Measurements from ENCODE around the gene TXNDC8. TPM values are rescaled to one million over a fixed set of nuclear protein-coding genes. Genes with fewer than 3 reads are reported as not detected.
A peak's percentile ranks its signal among the peaks of the same experiment; 100 is the strongest.

TXNDC8 gene
- total RNA-seq, 3 donors from 2014 or later = not detected

- H3K27me3 ChIP-seq = no peaks in the 10 kb centered on the region
- no peak overlapping the region for H3K4me3 ChIP-seq
- intact Hi-C loops (cut with DNase I; ENCODE audit: low total_unique reads) = no loop called here
- H3K4me1 ChIP-seq = peaks cover 0 to 5% of the 10 kb centered on the region in 2 donors
- no peak overlapping the region for H3K27ac ChIP-seq
- no peaks in the 10 kb centered on the region for H3K36me3 ChIP-seq
- H3K9me3 ChIP-seq = no peaks in the 10 kb centered on the region
- DNase-seq (ENCODE audit: low spot score in 2 of 2) = no peak
- no peak for TF ChIP-seq POLR2AphosphoS5 (IDR thresholded peaks at IDR 0.05)
- TF ChIP-seq POLR2A (IDR thresholded peaks at IDR 0.05) = no peak
- TF ChIP-seq CTCF (IDR thresholded peaks at IDR 0.05) = no peak
These were observed 79.0 kb downstream of the TXNDC8 start for GRCh38 chr9:110258690-110259091.

GRCh38 chr9:110257956-110258355 lies 79.7 kb downstream of the TXNDC8 start:
- TF ChIP-seq POLR2A (IDR thresholded peaks at IDR 0.05) (no peak), POLR2AphosphoS5 (IDR thresholded peaks at IDR 0.05) (no peak), CTCF (IDR thresholded peaks at IDR 0.05) (no peak)
- H3K27ac ChIP-seq = peak overlapping the region; percentile 91 to 96
- intact Hi-C loops (cut with DNase I; ENCODE audit: low total_unique reads) = no loop called here

GRCh38 chr9:110257097-110257841 lies 80.4 kb downstream of the TXNDC8 start:
- intact Hi-C loops (cut with DNase I; ENCODE audit: low total_unique reads) = no loop called here
- peaks cover 0 to 9% of the 10 kb centered on the region in 2 donors for H3K4me1 ChIP-seq
- no peak for DNase-seq (ENCODE audit: low spot score in 2 of 2)
- no peak for TF ChIP-seq CTCF (IDR thresholded peaks at IDR 0.05)
- TF ChIP-seq POLR2AphosphoS5 (IDR thresholded peaks at IDR 0.05) = no peak
- TF ChIP-seq POLR2A (IDR thresholded peaks at IDR 0.05) = no peak
- H3K4me3 ChIP-seq = peak overlapping the region; percentile 91 to 98 (median 92)
- H3K27me3 ChIP-seq = no peaks in the 10 kb centered on the region
- peak overlapping the region; percentile 91 to 96 for H3K27ac ChIP-seq
- no peaks in the 10 kb centered on the region for H3K9me3 ChIP-seq
- no peaks in the 10 kb centered on the region for H3K36me3 ChIP-seq

More at GRCh38 chr9:110257956-110258355, 79.7 kb downstream of the TXNDC8 start:
- no peak for DNase-seq (ENCODE audit: low spot score in 2 of 2)
- Histone ChIP-seq H3K27me3 (no peaks in the 10 kb centered on the region), H3K9me3 (no peaks in the 10 kb centered on the region), H3K36me3 (no peaks in the 10 kb centered on the region), H3K4me3 (no peak overlapping the region), H3K4me1 (peaks cover 0 to 9% of the 10 kb centered on the region in 2 donors)

DNA sequence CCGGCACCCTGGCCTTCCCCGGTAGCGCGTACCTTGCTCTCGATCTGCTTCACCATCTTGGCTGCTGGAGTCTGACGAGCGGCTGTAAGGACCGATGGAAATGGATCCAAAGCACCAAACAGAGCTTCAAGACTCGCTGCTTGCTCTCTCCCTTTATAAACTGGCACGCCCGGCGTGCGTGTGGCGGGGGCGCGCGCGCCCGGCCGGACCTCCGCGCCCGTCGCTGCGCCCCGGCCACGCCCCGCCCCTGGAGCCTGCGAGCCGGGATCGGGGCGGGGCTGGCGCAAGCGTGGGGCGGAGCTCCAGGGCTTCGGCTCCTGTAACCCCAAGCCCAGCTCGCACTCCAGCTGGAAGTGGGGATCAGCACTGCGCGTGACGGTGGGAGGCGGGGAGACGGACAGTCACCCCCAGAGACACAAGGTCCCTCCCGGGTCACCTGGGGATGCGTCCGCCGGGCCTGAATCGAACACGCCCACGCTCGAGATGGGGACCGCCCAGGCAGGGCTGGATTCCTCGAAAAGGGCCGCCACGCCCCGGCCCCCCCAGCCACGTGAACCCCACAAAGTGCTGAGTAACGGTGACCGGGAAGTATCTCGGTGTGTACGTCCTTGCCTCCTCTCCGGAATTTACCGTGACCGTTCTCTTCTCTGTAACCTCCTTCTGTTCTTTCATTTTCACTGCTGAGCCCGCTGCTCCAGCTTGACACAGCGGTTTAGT lies 81.1 kb downstream of the TXNDC8 start, which contains the start of gene TXN:
TSS of gene TXN (minus strand) at position 128 of the 717 bp plus-strand sequence. CDS start at position 56, 72 bp downstream.
- TF ChIP-seq CTCF (IDR thresholded peaks at IDR 0.05) = no peak
- TF ChIP-seq POLR2AphosphoS5 (IDR thresholded peaks at IDR 0.05) = peak; percentile 63 to 81 (median 79)
- peaks cover 0 to 9% of the 10 kb centered on the region in 2 donors for H3K4me1 ChIP-seq
- no peaks in the 10 kb centered on the region for H3K27me3 ChIP-seq
- intact Hi-C loops (cut with DNase I; ENCODE audit: low total_unique reads) = no loop called here
- DNase-seq (ENCODE audit: low spot score in 2 of 2) = peak; percentile 78 to 87
- H3K4me3 ChIP-seq = peak within 1 kb of the TSS; percentile 91 to 98 (median 92)
- no peaks in the 10 kb centered on the region for H3K9me3 ChIP-seq
- H3K36me3 ChIP-seq = no peaks in the 10 kb centered on the region
- H3K27ac ChIP-seq = peak within 1 kb of the TSS; percentile 91 to 96

Measured in breast epithelium (tissue), 4 donors.